Measurements from ENCODE around the gene DR1. TPM values are rescaled to one million over a fixed set of nuclear protein-coding genes. Genes with fewer than 3 reads are reported as not detected.

Gene DR1
- total and polyA plus RNA-seq, 10 of the 15 experiments (the other 5 are each of a cell fraction or from before 2014, with no cell fraction given), result 7.4 to 56.1 (median 35.4) TPM

DNA sequence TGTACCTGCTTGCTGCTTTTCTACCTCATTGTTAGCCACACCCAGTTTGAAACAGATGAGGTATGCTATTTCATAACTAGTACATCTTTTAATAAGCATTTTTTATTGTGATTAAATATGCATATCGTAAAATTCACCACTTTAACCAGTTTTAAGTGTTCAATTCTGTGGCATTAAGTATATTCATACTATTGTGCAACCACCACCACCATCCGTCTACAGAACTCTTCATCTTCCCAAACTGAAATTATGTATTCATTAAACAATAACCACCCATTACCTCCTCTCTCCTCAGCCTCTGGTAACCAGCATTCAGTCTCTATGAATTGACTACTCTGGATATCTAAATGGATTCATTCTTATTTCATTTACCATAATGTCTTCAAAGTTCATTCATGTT lies 20.1 kb downstream of the DR1 start:
- ChIA-PET POLR2A (no interaction called here), RAD21 (ENCODE audit: unreplicated experiment) (no interaction called here), CTCF (no interaction called here), SMC1A (ENCODE audit: uncharacterized antibody, unreplicated experiment) (no interaction called here)
- Histone ChIP-seq H2AFZ (ENCODE audit: control insufficient read depth, low read depth, low read length) (no peak overlapping the region), H3K9me3 (replicated peaks; ENCODE audit: control insufficient read depth, insufficient read depth, low read length) (no peaks in the 10 kb centered on the region), H3K27ac (ENCODE audit: control insufficient read depth, insufficient read depth) (no peak overlapping the region), H3K36me3 (ENCODE audit: control insufficient read depth in 2 of 2, insufficient read depth in 2 of 2, low read length in 1 of 2) (peaks cover 2 to 6% of the 10 kb centered on the region in 2 experiments), H3K79me2 (ENCODE audit: control insufficient read depth, insufficient read depth, low read length) (peaks cover 7% of the 10 kb centered on the region), H3K4me1 (ENCODE audit: control insufficient read depth, insufficient read depth, low read length) (no peaks in the 10 kb centered on the region), H3K9ac (ENCODE audit: control insufficient read depth, insufficient read depth, low read length) (no peak overlapping the region), H3K4me2 (ENCODE audit: control insufficient read depth, insufficient read depth) (no peak overlapping the region), H4K20me1 (ENCODE audit: control insufficient read depth, insufficient read depth) (no peaks in the 10 kb centered on the region), H3K27me3 (replicated peaks in 1 of 2; ENCODE audit: control insufficient read depth in 2 of 2, insufficient read depth in 2 of 2, low read length in 1 of 2) (no peaks in the 10 kb centered on the region), H3K4me3 (no peak overlapping the region)
- ATAC-seq, result no peak
- in situ Hi-C loops (cut with MboI) (no loop called here), intact Hi-C loops (cut with micrococcal nuclease; ENCODE audit: unreplicated experiment) (no loop called here)
- no TSS peak for BruUV-seq (replicated peaks)
- DNase-seq (ENCODE audit: low read depth, low spot score), result no peak
- WGBS (ENCODE audit: insufficient coverage, insufficient replicate concordance, low lambda C conversion rate, missing lambda C conversion rate), result 100% methylated on average over 2 of the region's 2 CpGs
- TF ChIP-seq MTA3 (IDR thresholded peaks at IDR 0.05; ENCODE audit: borderline replicate concordance, low read length) (no peak), POLR2AphosphoS5 (IDR thresholded peaks at IDR 0.05; ENCODE audit: low read length) (no peak), EED (IDR thresholded peaks at IDR 0.05; ENCODE audit: low read depth) (no peak), IKZF2 (IDR thresholded peaks at IDR 0.05) (no peak), RCOR1 (conservative IDR thresholded peaks at IDR 0.05; ENCODE audit: low read depth, low read length) (no peak), POU2F2 (IDR thresholded peaks at IDR 0.05; ENCODE audit: borderline replicate concordance, low read depth, low read length) (no peak), PAX8 (IDR thresholded peaks at IDR 0.05) (no peak), NFXL1 (IDR thresholded peaks at IDR 0.05; ENCODE audit: borderline replicate concordance) (no peak), NBN (IDR thresholded peaks at IDR 0.05) (no peak), JUND (IDR thresholded peaks at IDR 0.05; ENCODE audit: low read depth, low read length) (no peak), ASH2L (IDR thresholded peaks at IDR 0.05; ENCODE audit: borderline replicate concordance, low read depth) (no peak)
- TF ChIP-seq, protein P1, sequence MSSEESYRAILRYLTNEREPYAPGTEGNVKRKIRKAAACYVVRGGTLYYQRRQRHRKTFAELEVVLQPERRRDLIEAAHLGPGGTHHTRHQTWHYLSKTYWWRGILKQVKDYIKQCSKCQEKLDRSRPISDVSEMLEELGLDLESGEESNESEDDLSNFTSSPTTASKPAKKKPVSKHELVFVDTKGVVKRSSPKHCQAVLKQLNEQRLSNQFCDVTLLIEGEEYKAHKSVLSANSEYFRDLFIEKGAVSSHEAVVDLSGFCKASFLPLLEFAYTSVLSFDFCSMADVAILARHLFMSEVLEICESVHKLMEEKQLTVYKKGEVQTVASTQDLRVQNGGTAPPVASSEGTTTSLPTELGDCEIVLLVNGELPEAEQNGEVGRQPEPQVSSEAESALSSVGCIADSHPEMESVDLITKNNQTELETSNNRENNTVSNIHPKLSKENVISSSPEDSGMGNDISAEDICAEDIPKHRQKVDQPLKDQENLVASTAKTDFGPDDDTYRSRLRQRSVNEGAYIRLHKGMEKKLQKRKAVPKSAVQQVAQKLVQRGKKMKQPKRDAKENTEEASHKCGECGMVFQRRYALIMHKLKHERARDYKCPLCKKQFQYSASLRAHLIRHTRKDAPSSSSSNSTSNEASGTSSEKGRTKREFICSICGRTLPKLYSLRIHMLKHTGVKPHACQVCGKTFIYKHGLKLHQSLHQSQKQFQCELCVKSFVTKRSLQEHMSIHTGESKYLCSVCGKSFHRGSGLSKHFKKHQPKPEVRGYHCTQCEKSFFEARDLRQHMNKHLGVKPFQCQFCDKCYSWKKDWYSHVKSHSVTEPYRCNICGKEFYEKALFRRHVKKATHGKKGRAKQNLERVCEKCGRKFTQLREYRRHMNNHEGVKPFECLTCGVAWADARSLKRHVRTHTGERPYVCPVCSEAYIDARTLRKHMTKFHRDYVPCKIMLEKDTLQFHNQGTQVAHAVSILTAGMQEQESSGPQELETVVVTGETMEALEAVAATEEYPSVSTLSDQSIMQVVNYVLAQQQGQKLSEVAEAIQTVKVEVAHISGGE (CRISPR knock-in tag; IDR thresholded peaks at IDR 0.05), result no peak
- FAIRE-seq, result no peak

Measured in GM12878 (cell line).